ENCODE measurements around the gene ASIC4. TPM values are rescaled to one million over a fixed set of nuclear protein-coding genes. Genes with fewer than 3 reads are reported as not detected.
A peak's percentile ranks its signal among the peaks of the same experiment; 100 is the strongest.

Gene ASIC4
- total RNA-seq, 4 donors from 2014 or later: not detected

GRCh38 chr2:219496825-219497494, 17.3 kb upstream of the ASIC4 start:
- peak overlapping the region; percentile 97 to 99 (median 97) for H3K27ac ChIP-seq (replicated peaks in 1 of 4)
- 42% methylated on average over 31 of the region's 61 CpGs for WGBS
- H3K27me3 ChIP-seq: peaks cover 0 to 22% (median 0%) of the 10 kb centered on the region in 4 donors
- H3K9me3 ChIP-seq: no peaks in the 10 kb centered on the region
- no peak for DNase-seq (ENCODE audit: extremely low spot score)
- intact Hi-C loops (cut with DNase I): loop anchor here (5.0 kb wide), 1 partner anchor 35 kb away; no protein-coding TSS in a partner anchor
- peaks cover 0 to 19% (median 12%) of the 10 kb centered on the region in 4 donors for H3K36me3 ChIP-seq
- H3K4me3 ChIP-seq: peak overlapping the region; percentile 65 to 77 (median 72)
- TF ChIP-seq POLR2A (IDR thresholded peaks at IDR 0.05; ENCODE audit: low read depth): peak; percentile 3
- TF ChIP-seq CTCF (IDR thresholded peaks at IDR 0.05): peak in 1 of 3 experiments; percentile 14
- TF ChIP-seq POLR2AphosphoS5 (IDR thresholded peaks at IDR 0.05): peak; percentile 64 to 75
- no peak for TF ChIP-seq EP300 (IDR thresholded peaks at IDR 0.05)
- H3K4me1 ChIP-seq: peaks cover 28 to 85% (median 65%) of the 10 kb centered on the region in 4 donors

- intact Hi-C loops (cut with DNase I): loop anchor here (5.0 kb wide), 1 partner anchor 35 kb away; no protein-coding TSS in a partner anchor
- Histone ChIP-seq H3K27me3 (peaks cover 0 to 15% (median 0%) of the 10 kb centered on the region in 4 donors), H3K36me3 (peaks cover 0 to 19% (median 15%) of the 10 kb centered on the region in 4 donors), H3K27ac (replicated peaks in 1 of 4) (peak overlapping the region; percentile 97 to 99 (median 97)), H3K4me1 (peaks cover 28 to 82% (median 65%) of the 10 kb centered on the region in 4 donors), H3K9me3 (no peaks in the 10 kb centered on the region), H3K4me3 (peak overlapping the region; percentile 65 to 77 (median 72))
- DNase-seq (ENCODE audit: extremely low spot score): peak; percentile 96
- 14% methylated on average over 24 of the region's 59 CpGs for WGBS
- no peak for TF ChIP-seq CTCF (IDR thresholded peaks at IDR 0.05)
- TF ChIP-seq POLR2AphosphoS5 (IDR thresholded peaks at IDR 0.05): peak; percentile 92 to 98
- TF ChIP-seq POLR2A (IDR thresholded peaks at IDR 0.05; ENCODE audit: low read depth): no peak
- TF ChIP-seq EP300 (IDR thresholded peaks at IDR 0.05): no peak
Observed at GRCh38 chr2:219497495-219498279, 16.6 kb upstream of the ASIC4 start.

GRCh38 chr2:219498280-219499057, 15.8 kb upstream of the ASIC4 start, which contains the start of gene GMPPA:
TSS of gene GMPPA (plus strand) at chr2:219498891. CDS start at chr2:219499976, 1,085 bp downstream.
- no peaks in the 10 kb centered on the region for H3K9me3 ChIP-seq
- peaks cover 28 to 77% (median 65%) of the 10 kb centered on the region in 4 donors for H3K4me1 ChIP-seq
- H3K4me3 ChIP-seq: peak within 1 kb of the TSS; percentile 65 to 77 (median 72)
- TF ChIP-seq POLR2A (IDR thresholded peaks at IDR 0.05; ENCODE audit: low read depth) (peak; percentile 59), EP300 (IDR thresholded peaks at IDR 0.05) (no peak), POLR2AphosphoS5 (IDR thresholded peaks at IDR 0.05) (peak; percentile 91 to 96), CTCF (IDR thresholded peaks at IDR 0.05) (peak in 2 of 3 experiments; percentile 11 to 32)
- peak within 1 kb of the TSS; percentile 97 to 99 (median 97) for H3K27ac ChIP-seq (replicated peaks in 1 of 4)
- under 1% methylated on average over 20 of the region's 49 CpGs for WGBS
- peaks cover 7 to 20% (median 19%) of the 10 kb centered on the region in 4 donors for H3K36me3 ChIP-seq
- peak; percentile 99 for DNase-seq (ENCODE audit: extremely low spot score)
- H3K27me3 ChIP-seq: peaks cover 0 to 13% (median 0%) of the 10 kb centered on the region in 4 donors
- intact Hi-C loops (cut with DNase I): loop anchor here (5.0 kb wide), 1 partner anchor 34 kb away; no protein-coding TSS in a partner anchor

GRCh38 chr2:219499058-219499307, 15.3 kb upstream of the ASIC4 start:
- Histone ChIP-seq H3K36me3 (peaks cover 12 to 26% (median 25%) of the 10 kb centered on the region in 4 donors), H3K4me1 (peaks cover 28 to 72% (median 61%) of the 10 kb centered on the region in 4 donors), H3K9me3 (no peaks in the 10 kb centered on the region), H3K27ac (replicated peaks in 1 of 4) (peak overlapping the region; percentile 97 to 99 (median 97)), H3K4me3 (peak overlapping the region; percentile 65 to 77 (median 72)), H3K27me3 (peaks cover 0 to 13% (median 0%) of the 10 kb centered on the region in 4 donors)
- DNase-seq (ENCODE audit: extremely low spot score): no peak
- intact Hi-C loops (cut with DNase I): loop anchor here (5.0 kb wide), 1 partner anchor 33 kb away; no protein-coding TSS in a partner anchor
- WGBS: 0% methylated on average over 2 of the region's 3 CpGs
- TF ChIP-seq POLR2A (IDR thresholded peaks at IDR 0.05; ENCODE audit: low read depth) (no peak), POLR2AphosphoS5 (IDR thresholded peaks at IDR 0.05) (no peak), EP300 (IDR thresholded peaks at IDR 0.05) (no peak), CTCF (IDR thresholded peaks at IDR 0.05) (no peak)

Data from esophagus muscularis mucosa (tissue), 4 donors.